Ishikawa (cell line): ENCODE results near the gene NSG1.

Source experiments
- CEBPB ChIP-seq: IDR thresholded peaks from 2 replicates; pipeline ENCODE4 v1.6.1; 2012
- CREB1 ChIP-seq: IDR thresholded peaks from 2 replicates; pipeline ENCODE4 v1.6.1; 2012; ENCODE audit warnings: low read depth
- EGR1 ChIP-seq: IDR thresholded peaks from 2 replicates; pipeline ENCODE4 v1.6.1; 2012
- EP300 ChIP-seq: IDR thresholded peaks from 2 replicates; pipeline ENCODE4 v1.6.1; 2012; ENCODE audit warnings: borderline replicate concordance
- FOXM1 ChIP-seq: IDR thresholded peaks from 2 replicates; pipeline ENCODE4 v1.6.1; 2012; ENCODE audit warnings: low read depth, borderline replicate concordance
- NFIC ChIP-seq: IDR thresholded peaks from 2 replicates; pipeline ENCODE4 v1.6.1; 2012
- RAD21 ChIP-seq: IDR thresholded peaks from 2 replicates; pipeline ENCODE4 v1.6.1; 2012; ENCODE audit warnings: low read depth
- TAF1 ChIP-seq: IDR thresholded peaks from 2 replicates; pipeline ENCODE4 v1.6.1; 2012; ENCODE audit warnings: low read depth, mild to moderate bottlenecking
- TCF12 ChIP-seq: IDR thresholded peaks from 2 replicates; pipeline ENCODE4 v1.6.1; 2012; ENCODE audit warnings: low read depth
- TEAD4 ChIP-seq: IDR thresholded peaks from 2 replicates; pipeline ENCODE4 v1.6.1; 2012
- YY1 ChIP-seq: IDR thresholded peaks from 2 replicates; pipeline ENCODE4 v1.6.1; 2012; ENCODE audit warnings: low read depth
- ZBTB7A ChIP-seq: IDR thresholded peaks from 2 replicates; pipeline ENCODE4 v1.6.1; 2012; ENCODE audit warnings: low read depth
- TF ChIP-seq, protein P1 (sequence below): IDR thresholded peaks from 2 replicates; pipeline ENCODE4 v1.6.1; 2012
- TF ChIP-seq, protein P2 (sequence below): IDR thresholded peaks from 2 replicates; pipeline ENCODE4 v1.6.1; 2012; ENCODE audit warnings: low read depth, mild to moderate bottlenecking
- TF ChIP-seq, protein P3 (sequence below): IDR thresholded peaks from 2 replicates; pipeline ENCODE4 v1.6.1; 2012

Gene NSG1

DNA sequence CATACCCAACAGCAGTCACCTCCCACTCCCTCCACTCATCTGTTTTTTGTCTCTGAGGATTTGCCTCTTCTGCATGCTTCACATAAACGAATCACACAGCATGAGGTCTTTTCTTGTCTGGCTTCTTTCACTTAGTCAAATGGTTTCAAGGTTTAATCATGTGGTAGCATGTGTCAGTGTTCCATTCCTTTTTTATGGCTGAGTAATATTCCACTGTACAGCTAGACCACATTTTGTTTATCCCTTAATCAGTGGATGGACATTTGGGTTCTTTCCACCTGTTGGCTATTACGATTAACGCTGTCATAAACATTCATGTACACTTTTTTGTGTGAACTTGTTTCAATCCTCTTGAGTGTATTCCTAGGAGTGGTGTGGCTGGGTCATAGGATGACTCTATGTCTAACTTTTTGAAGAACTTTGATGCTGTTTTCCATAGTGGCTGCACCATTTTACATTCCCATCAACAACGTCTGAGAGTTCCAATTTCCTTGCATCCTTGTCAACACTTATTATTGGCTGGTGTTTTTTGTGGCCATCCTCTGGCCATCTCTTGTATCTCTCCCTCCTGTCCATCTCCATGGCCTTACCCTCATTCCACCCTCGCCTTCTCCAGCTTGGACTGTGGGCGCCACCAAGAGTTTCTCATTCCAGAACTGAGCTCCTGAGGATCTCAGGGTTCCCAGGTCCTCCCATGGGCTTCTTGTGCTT is 12.4 kb upstream of the NSG1 start:
- TF ChIP-seq TEAD4, result no peak
- no peak for TF ChIP-seq EP300
- no peak for TF ChIP-seq CEBPB
- TF ChIP-seq EGR1, result no peak
- TF ChIP-seq TAF1, result no peak
- no peak for TF ChIP-seq CREB1
- TF ChIP-seq FOXM1, result no peak
- TF ChIP-seq NFIC, result no peak
- no peak for TF ChIP-seq TCF12
- TF ChIP-seq RAD21, result no peak

DNA sequence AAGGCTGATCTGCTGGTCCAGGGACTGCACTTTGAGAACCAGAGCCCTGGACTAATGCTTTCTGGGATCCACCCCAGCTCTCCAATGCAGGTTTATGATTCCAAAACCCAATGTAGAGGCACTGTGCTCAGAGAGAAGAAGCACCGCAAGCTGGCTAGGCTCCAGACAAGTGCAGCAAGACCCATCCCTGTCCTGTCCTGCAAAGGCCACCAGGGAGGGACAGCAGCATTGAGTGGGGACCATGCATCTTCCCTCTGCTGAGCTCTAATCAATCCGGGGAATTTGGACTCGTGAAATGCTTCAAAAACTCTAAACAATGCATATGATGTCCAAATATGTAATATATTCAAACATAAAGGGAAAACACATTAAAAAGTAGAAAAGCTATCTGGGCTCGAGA is 10.8 kb upstream of the NSG1 start:
- TF ChIP-seq CREB1 (no peak), TAF1 (no peak), FOXM1 (no peak), CEBPB (no peak), ZBTB7A (no peak), NFIC (no peak)
- TF ChIP-seq, protein P1, sequence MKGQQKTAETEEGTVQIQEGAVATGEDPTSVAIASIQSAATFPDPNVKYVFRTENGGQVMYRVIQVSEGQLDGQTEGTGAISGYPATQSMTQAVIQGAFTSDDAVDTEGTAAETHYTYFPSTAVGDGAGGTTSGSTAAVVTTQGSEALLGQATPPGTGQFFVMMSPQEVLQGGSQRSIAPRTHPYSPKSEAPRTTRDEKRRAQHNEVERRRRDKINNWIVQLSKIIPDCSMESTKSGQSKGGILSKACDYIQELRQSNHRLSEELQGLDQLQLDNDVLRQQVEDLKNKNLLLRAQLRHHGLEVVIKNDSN, result no peak
- TF ChIP-seq, protein P2, sequence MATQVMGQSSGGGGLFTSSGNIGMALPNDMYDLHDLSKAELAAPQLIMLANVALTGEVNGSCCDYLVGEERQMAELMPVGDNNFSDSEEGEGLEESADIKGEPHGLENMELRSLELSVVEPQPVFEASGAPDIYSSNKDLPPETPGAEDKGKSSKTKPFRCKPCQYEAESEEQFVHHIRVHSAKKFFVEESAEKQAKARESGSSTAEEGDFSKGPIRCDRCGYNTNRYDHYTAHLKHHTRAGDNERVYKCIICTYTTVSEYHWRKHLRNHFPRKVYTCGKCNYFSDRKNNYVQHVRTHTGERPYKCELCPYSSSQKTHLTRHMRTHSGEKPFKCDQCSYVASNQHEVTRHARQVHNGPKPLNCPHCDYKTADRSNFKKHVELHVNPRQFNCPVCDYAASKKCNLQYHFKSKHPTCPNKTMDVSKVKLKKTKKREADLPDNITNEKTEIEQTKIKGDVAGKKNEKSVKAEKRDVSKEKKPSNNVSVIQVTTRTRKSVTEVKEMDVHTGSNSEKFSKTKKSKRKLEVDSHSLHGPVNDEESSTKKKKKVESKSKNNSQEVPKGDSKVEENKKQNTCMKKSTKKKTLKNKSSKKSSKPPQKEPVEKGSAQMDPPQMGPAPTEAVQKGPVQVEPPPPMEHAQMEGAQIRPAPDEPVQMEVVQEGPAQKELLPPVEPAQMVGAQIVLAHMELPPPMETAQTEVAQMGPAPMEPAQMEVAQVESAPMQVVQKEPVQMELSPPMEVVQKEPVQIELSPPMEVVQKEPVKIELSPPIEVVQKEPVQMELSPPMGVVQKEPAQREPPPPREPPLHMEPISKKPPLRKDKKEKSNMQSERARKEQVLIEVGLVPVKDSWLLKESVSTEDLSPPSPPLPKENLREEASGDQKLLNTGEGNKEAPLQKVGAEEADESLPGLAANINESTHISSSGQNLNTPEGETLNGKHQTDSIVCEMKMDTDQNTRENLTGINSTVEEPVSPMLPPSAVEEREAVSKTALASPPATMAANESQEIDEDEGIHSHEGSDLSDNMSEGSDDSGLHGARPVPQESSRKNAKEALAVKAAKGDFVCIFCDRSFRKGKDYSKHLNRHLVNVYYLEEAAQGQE, result no peak

DNA sequence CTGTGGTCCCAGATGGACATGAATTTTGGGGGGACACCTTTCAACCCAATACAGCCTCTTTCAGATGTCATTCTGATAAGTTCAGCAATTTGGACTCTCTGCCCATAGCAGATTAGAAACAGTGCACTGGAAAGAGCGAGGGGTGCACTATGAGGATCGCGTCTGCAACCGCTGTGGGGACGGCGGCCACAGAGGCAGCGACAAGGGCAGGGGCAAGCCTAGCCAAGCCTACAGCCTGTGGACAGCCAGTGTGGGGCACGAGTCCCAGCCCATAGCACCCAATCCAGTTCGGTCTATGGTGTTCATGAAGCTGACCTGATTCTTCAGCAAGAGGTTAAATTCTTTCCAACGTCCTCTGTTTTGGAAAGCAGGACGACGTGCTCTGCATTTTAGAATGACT is 9.7 kb upstream of the NSG1 start:
- TF ChIP-seq CEBPB (no peak), TEAD4 (no peak), TCF12 (no peak), YY1 (no peak)
- TF ChIP-seq, protein P2, result no peak
- TF ChIP-seq, protein P3, sequence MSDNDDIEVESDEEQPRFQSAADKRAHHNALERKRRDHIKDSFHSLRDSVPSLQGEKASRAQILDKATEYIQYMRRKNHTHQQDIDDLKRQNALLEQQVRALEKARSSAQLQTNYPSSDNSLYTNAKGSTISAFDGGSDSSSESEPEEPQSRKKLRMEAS, result no peak

DNA sequence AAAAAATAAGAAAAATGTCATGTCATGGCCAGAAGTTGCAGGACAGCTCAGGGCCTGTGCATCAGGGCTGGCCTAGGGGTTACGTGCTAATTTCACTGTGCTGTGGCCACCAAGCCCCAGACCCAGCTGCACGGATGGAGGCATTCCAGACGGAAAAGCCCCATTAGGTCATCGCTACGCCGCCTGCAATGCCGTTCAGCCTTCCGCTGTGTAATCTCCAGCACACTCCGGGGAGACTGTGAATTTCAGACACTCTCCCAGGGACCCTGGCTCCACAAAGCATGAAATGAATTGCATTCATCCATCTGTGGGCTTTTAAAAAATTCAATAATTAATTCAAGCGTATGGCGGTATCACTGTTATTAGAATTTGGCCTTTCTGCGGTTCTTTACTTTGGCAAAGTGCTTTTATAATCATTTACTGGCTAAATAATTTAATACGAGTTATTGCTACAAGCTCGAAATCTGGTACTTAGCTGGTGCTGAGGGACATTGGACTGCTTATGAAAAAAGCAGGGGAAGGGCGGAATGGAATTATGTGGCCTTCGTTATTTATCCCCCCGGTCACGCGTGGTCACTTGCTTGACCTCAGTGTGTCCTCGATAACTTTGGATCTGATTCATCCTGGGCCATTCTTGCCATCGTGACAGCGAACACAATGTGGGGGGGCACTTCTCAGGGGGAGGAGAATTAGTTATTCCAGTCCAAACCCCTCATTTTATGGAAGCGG is 9.0 kb upstream of the NSG1 start:
- no peak for TF ChIP-seq EP300

DNA sequence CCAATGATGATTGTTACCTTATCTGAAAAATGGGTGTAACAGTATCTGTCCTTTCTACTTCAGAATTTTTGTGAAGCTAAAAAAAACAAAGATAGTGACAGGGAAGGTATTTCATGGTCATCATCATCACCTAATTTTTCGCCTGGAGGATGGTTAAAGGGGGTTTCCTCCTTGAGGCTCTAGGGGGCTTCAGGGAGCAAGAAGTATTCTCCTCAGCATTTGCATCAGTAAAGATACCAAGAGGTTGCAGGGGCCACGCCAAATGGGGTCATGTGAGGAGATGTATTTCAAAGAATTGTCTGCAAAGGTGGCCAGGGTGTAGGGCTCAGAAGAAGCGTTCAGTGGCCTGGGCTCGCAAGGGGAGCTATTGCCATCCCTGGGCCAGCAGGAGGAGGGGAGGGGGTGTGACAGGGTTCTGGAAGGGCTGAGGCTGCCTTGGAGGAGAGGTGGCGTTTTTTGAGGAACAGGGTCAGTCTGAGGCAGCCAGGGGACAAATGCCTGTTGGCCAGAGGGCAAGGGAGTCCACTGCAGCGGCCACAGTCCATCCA is 7.3 kb upstream of the NSG1 start:
- TF ChIP-seq TEAD4 (no peak), EP300 (no peak), EGR1 (no peak)

DNA sequence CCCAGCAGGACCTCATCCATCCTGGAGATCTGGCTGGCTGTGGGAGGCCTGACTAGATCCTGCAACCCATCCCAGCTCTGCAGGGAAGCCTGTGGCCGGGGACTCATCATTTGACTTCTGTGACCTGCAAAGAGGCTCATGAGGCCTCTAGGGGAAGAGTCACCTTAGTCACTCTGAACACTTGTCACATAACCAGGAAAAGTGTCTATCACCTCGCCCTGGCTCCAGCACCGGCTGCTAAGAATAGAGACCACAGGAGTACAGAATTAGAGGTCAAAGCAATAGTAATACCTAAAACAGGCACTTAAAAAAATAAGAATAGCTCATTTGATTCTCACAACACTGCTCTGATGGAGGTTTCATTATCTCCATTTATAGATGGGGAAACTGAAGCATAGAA is 3.8 kb upstream of the NSG1 start:
- TF ChIP-seq CREB1 (no peak), TAF1 (no peak), RAD21 (no peak), NFIC (no peak), EGR1 (no peak), TEAD4 (no peak)
- TF ChIP-seq, protein P1, result no peak
- TF ChIP-seq, protein P3, result no peak

DNA sequence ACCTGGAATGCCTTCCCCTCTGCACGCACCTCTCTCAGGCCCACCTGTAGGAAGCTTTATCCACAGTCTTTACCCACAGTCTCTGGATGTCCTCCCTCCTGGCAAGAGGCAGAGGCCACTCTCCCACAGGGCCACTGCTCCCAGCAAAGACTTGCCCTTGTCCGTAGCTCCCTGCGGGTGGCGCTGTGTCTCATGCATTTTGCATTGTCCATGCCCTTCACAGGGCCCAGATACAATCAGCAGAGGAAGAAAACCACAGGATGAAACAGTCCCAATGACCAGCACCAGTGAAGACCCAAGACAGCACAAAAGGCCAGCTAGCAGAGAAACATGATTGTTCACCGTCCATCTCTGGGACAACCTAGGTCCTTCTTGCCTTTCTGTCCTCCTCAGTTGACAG is 2.1 kb upstream of the NSG1 start:
- TF ChIP-seq TAF1 (no peak), RAD21 (peak; percentile 81)
